ENCODE measurements around the gene EVPLL. TPM values are rescaled to one million over a fixed set of nuclear protein-coding genes. Genes with fewer than 3 reads are reported as not detected.
"Not testable (repeated sequence)": the region's sequence is repeated elsewhere in the genome, so short reads cannot be mapped to it uniquely, and the experiment has no call there.

Gene EVPLL
- total RNA-seq, 1 donor from 2014 or later, result 0.10 TPM

- not testable (repeated sequence) for DNase-seq (ENCODE audit: low read depth)
These were observed 48.0 kb downstream of the EVPLL start for GRCh38 chr17:18425593-18425992.

GRCh38 chr17:18426639-18427038 lies 49.1 kb downstream of the EVPLL start:
- DNase-seq (ENCODE audit: low read depth), result not testable (repeated sequence)

- not testable (repeated sequence) for DNase-seq (ENCODE audit: low read depth)
These were observed 54.6 kb downstream of the EVPLL start for GRCh38 chr17:18432206-18432605.

Other genes with a start within 250 kb of the EVPLL start
- 103 and 124 TPM in 2 replicates for gene ALKBH5, start 193.9 kb upstream of the EVPLL start, total RNA-seq
- gene LLGL1, start 152.1 kb upstream of the EVPLL start, total RNA-seq, result 30.4 and 46.4 TPM in 2 replicates
- gene FLII, start 119.0 kb upstream of the EVPLL start, total RNA-seq, result 343 and 451 TPM in 2 replicates
- gene MIEF2, start 117.1 kb upstream of the EVPLL start, total RNA-seq, result 88.2 and 154 TPM in 2 replicates
- 10.4 and 25.7 TPM in 2 replicates for gene TOP3A, start 62.8 kb upstream of the EVPLL start, total RNA-seq
- gene SMCR8, start 62.5 kb upstream of the EVPLL start, total RNA-seq, result 15.1 and 38.8 TPM in 2 replicates
- 27.6 and 30.3 TPM in 2 replicates for gene SHMT1, start 14.2 kb upstream of the EVPLL start, total RNA-seq
- not detected in 2 replicates for gene LGALS9C, start 99.0 kb downstream of the EVPLL start, total RNA-seq